GM15510 (cell line): Measurements from ENCODE around the gene MORC2.

Experiments used
- POLR2A ChIP-seq: IDR thresholded peaks from 3 replicates; pipeline ENCODE4 v1.6.1; 2011; ENCODE audit warnings: borderline replicate concordance; ENCODE audit not compliant: insufficient read length; ENCODE audit errors: extremely low read depth

MORC2 gene

DNA sequence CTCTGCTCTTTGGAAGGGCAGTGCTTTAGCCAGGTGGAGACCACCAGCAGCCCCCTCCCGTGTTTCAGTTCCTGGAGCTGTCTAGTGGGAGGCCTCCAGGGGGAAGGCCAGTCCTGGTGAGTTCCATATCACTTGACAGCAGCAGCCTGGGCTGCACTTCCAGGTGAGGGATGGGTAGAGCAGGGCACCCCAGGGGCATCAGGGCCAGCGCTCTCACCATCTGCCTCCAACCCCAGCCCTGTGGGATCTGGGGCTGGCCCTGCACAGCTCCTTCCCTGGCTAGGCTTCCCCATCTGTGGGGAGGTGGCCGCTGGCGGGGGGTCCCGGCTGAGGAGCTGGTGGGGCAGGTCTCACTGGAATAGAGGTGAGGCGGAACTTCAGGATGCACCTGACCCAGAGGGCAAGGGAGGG, 60.5 kb downstream of the MORC2 start:
- TF ChIP-seq POLR2A = no peak

DNA sequence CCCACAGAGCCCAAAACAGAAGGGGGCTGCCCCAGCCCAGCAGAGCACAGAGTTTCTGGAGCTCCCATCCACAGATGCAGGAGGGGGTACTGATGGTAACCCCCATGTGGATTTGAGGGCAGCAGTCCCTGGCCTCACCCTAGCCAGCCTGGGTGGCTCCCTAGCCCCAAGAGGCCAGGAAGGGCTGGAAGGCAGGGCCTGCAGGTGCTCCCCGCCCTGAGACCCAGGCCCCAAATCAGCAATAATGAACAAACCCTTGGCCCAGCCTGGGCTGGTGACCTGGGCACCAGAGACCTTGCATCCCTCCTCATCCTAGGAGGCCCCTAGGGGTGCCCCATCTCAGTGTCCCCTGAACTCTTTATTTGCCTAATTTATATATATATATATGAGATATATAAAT, 61.6 kb downstream of the MORC2 start:
- no peak for TF ChIP-seq POLR2A

DNA sequence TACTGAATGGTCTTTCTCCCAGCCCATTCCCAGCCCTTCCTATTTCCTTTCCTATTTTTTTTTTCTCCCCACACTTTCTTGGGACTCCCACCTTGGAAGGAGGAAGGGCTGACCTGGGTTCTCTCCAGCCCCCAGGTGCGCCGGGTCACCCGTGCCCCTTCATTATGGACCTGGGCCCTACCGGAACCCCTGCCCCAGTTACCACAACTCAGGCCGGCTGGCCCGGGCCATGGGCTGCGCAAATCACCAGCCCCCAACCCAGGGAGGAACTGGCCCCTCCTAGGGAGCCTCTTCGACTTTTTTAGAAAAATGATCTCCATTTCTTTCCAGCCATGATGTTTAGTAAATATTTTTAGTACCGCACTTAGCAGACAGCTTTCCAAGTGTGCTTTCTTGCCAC, 62.2 kb downstream of the MORC2 start:
- no peak for TF ChIP-seq POLR2A

DNA sequence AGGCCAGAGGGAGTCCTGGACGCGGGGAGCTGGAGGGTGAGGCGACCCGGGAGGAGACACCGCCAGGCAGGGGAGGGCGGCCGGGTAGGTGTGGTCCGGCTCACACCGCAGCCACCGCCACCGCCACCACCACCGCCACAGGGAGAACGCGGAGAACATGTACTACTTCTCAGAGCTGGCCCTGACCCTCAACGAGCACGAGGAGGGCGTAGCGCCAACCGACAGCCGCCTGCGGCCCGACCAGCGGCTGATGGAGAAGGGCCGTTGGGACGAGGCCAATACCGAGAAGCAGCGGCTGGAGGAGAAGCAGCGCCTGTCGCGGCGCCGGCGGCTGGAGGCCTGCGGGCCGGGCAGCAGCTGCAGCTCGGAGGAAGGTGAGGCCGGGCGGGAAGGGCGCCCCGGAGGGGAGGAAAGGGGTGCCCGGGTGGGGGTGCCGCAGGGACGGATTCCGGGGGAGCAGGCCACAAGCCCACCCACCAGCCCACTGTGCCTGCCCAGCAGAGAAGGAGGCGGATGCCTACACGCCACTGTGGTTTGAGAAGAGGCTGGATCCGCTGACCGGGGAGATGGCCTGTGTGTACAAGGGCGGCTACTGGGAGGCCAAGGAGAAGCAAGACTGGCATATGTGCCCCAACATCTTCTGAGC, 62.8 kb downstream of the MORC2 start:
- TF ChIP-seq POLR2A = no peak

DNA sequence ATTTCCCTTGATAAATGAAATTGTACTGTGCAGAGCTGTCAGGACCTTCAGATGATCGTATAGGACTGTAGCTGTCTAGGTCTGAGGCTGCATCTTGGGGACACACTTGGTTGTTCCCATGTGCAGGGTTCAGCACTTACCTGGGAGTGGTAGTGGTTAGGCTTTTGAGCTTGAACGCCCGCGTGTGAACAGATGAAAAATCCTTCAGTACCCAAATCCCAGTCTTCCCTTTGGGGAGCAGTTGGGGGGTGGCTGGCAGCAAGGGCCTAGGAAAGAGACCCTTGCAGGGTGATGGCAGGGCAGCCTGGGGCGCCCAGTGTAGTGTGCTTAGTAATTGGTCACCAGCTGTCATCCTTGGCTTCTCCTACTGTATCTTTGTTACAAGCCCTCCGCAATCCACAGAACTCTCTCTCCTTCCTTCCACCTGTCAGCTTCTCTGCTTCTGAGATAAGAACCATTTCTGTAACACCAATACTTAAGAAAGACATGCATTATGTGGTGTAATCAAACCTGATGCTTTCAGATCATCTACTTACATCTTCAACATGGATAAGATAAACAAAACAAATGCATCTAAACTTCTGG, 64.6 kb downstream of the MORC2 start:
- TF ChIP-seq POLR2A = no peak

DNA sequence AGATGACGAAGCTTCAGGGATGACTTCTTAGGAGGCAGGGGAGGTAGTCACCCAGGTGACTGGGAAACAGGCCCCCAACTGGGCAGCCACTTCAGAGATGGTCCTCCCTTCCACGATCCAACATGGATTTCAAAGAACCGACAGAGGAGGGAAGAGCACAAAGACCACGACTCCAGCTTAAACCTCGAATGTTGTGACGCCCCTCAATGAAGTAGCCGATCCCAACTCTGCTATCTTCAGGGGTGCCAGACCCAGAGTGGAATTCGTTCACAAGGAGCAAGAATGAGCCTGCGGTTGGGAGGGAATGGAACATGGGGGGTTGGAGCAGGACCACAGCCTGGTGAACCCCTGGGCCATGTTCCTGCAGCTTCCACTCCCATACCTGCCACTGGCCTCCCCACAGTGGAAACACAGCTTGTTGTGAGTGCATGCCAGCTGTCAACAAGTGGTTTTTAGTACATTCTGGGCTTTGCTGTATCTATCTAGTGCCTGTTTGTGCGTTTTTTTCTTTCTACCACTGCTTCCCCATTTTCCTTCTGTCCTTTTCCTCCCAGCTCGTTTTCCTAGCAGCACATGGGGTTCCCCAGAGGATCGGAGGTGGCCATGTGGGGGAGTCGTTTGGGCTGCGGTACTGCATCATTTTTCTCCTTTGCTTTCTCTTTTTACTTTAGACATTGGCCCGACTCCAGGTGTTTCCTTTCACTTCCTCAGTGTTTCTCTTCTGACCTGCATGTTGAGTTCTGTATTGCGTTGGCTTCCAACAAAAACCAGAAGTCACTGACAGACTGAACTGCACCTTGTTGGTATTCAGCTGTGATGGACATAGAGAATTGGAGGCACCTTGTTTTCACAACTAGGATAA, 65.8 kb downstream of the MORC2 start:
- no peak for TF ChIP-seq POLR2A

DNA sequence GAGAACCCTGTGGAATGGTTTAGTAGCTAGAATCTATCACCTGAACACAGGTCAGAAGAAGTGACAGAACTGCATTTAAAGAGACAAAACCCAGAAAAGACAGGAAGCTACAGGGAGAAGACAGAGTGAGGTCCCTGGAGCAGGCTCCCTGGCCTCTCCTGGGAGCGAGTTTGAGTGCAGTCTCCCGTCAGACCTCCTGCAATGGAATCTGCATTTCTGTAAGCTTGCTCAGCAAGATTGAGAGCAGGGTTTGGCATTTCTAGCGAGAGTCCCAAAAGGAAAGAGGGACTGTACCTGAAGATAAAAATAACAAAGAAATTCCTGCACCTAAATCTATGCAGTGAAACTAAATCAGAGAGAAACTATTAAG, 74.2 kb downstream of the MORC2 start:
- no peak for TF ChIP-seq POLR2A

DNA sequence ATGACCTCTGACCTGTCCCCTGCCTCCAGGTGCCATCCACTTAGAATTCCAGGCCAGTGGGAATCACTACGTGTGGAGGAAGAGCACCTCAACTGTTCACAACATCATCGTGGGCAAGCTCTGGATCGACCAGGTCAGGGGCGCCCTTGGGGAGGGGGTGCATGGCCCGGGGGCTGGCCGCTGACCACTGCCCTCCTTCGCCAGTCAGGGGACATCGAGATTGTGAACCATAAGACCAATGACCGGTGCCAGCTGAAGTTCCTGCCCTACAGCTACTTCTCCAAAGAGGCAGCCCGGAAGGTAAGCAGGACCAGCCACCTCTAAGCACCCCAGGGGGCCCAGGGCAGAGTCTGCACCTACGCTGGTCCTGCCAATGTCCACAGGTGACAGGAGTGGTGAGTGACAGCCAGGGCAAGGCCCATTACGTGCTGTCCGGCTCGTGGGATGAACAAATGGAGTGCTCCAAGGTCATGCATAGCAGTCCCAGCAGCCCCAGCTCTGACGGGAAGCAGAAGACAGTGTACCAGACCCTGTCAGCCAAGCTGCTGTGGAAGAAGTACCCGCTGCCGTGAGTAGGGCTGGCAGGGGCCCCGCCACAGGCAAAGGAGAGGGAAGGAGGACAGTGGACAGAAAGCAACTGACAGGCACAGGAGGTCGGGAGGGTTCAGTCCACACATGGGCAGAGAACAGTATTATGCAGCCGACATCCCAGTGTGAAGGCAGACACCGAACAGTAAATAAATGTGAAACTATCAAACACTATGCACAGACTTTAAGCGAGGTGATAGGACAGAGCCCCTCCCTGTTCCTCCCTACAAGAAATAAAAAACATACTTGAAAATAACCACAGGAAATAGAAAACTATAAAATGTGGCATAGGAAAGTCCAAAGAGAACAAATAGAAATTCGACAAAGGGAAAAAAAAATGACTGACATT, 74.9 kb downstream of the MORC2 start:
- TF ChIP-seq POLR2A = no peak

DNA sequence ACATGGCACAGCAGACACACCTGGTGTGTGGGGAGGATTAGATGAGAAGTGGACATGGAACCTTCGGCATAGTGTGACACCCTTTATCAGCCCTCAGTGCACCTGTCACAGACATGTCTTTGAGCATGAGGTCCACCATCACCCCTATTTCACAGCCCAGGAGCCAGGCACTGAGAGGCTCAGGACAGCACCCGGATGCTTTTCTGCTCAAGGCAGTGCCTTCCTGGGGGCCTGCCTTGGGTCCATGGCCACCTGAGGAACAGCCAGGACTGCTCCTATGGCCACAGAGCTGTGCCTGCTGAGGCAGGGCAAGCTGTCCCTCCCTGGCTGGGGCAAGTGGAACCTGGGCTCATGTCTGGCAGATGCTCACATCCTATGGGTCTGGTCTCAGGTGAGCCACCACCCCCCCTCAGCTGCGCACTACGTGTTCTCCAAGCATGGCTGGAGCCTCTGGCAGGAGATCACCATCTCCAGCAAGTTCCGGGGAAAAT, 75.8 kb downstream of the MORC2 start:
- TF ChIP-seq POLR2A = no peak

DNA sequence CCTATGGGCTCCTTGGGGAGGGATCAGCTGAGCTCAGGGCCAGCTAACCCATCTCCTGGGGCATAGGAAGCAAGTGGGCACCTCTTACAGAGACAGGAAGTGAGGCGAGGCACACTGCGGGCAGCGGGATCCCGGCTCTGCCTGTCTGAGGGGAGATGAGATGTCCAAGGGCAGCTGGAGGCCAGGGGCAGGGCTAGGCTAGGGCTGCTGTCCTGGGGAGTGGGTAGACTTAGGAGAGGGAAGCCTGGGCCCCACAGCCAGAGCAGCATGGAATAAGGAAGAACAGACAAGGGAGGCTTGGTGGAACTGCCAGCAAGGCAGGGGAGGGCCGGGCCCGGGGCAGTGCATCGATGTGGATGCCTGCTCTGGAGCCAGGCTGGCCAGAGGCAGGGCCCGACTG, 76.3 kb downstream of the MORC2 start:
- no peak for TF ChIP-seq POLR2A

DNA sequence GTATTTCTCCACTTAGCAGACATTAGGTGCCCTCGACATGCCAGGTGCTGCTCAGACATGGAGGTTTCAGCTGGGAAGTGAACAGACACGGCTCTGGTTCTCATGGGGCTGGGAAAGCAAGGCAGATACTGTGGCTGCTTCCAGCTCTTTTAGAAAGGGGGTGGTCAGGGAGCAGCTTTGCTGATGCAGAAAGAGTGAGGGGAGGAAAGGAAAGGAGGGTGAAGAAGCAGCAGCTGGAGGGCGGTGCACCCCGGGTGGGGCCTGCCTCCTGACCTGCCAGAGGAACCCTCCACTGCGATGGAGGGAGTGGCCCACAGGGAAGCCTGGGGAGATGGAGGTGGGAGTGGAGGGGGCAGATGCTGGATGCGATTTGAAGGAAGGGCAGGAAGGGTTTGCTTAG, 76.8 kb downstream of the MORC2 start:
- no peak for TF ChIP-seq POLR2A

DNA sequence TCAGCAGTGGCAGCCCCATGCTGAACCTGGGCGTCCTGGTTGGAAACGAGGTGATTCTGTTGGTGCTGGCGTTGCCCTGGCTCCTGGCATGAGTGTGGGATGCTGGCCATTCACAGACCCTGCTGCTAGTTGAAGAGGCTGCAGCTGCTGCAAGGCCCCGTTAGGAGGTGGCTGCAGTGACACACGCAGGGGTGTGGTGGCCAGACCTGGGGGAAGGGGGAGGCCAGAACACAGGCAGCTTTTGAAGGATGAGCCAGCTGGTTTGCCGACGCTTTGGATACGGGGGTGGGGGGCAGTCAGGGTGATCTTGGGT, 77.2 kb downstream of the MORC2 start:
- TF ChIP-seq POLR2A = no peak

DNA sequence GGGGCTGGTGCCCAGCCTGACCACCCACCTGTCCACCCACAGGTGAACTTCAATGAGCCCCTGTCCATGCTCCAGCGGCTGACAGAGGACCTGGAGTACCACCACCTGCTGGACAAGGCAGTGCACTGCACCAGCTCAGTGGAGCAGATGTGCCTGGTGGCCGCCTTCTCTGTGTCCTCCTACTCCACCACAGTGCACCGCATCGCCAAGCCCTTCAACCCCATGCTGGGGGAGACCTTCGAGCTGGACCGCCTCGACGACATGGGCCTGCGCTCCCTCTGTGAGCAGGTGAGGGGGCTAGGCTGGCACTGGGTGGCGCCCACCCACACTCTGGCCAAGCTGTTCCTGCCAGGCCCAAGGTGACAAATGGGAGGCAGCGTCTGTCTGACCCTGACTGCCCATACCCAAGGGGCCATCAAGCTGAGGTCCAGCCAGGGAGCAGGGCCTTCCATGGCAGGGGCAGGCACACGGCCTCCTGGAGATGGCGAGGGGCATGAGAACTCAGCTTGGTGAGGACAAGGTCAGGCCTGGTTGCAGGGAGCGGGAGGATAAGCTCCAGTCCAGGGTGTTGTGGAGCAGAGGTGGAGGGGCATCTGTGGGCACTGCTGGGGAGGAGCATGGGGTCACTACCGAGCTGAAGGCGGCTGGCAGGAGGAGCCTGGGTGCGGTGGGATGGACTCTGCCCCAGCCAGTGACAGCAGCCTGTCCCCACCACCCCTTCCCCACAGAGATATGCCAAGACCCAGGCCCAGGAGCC, 77.7 kb downstream of the MORC2 start:
- TF ChIP-seq POLR2A = no peak

DNA sequence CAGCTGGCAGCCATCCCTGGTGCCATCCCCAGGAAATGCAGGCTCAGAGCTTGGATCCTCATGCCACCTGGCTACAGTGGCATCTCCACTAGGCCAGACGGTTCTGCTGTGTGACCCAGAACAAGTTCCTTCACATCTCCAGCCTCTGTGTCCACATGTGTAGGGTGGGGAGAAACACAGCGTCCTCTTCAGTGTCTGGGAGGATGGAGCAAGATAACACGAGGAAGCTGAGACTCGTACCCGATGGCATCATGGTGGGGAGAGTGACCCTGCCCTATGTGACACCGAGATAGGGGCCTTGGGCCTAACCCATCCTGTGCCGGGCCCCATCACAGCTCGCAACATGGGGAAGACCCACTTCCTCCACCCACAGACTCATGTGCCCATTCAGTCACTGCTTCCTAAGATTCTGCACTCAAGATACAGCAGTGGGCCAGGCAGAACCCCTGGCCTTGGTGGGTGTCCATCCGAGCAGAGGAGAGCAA, 78.5 kb downstream of the MORC2 start:
- no peak for TF ChIP-seq POLR2A
